Left colon (tissue), 2 donors: ENCODE data around the gene PCDHGA12. TPM values are rescaled to one million over a fixed set of nuclear protein-coding genes. Genes with fewer than 3 reads are reported as not detected.
"Not testable (repeated sequence)": the region's sequence is repeated elsewhere in the genome, so short reads cannot be mapped to it uniquely, and the experiment has no call there.

Experiments
- ATAC-seq: fragments of 200-7000 bp; cut with Tn5 transposase; one replicate; pipeline ENCODE4 v1.9.1; 2020; ENCODE audit warnings: mild to moderate bottlenecking, moderate library complexity
- DNase-seq, 2 donors: peaks; one replicate each; pipeline ENCODE4 v3.0.0-alpha.2; 2020
- intact Hi-C, 2 donors: fragments of 100-400 bp; cut with DNase I in 1 of 2; cut with micrococcal nuclease in 1 of 2; formaldehyde crosslinking; loops; one replicate each; pipeline versions ENCODE4 v1.11.2 to v1.14.0; 2022; cut with DNase I, micrococcal nuclease
- total RNA-seq, 2 donors: library from RNA; stranded (reverse); fragmentation: NEBNext Ultra II Directional; extraction: Animal tissue kit (Norgen Biotek cat#: 25700); gene quantifications; one replicate each; pipeline ENCODE4 v1.2.1, GENCODE V29; 2021
- donor health status: DM: no; HTN: no; CAD: no.
- donor health status: DM: yes; HTN: yes; CAD: no.

Gene PCDHGA12
- total RNA-seq, 2 donors from 2014 or later: 1.8 to 2.0 TPM

GRCh38 chr5:141402553-141403243 is 27.6 kb upstream of the PCDHGA12 start, which contains the start of gene PCDHGA9:
Gene PCDHGA9 (plus strand): TSS chr5:141402778. CDS start chr5:141402953, 175 bp downstream.
- DNase-seq: no peak
- intact Hi-C loops: no loop called here
- peak; percentile 51 for ATAC-seq

GRCh38 chr5:141403387-141403786 is 26.9 kb upstream of the PCDHGA12 start:
- intact Hi-C loops: no loop called here
- DNase-seq: no peak
- no peak for ATAC-seq

GRCh38 chr5:141407790-141408505 is 22.4 kb upstream of the PCDHGA12 start, which contains the start of gene PCDHGB6:
Gene PCDHGB6 (plus strand): TSS chr5:141408021. CDS start chr5:141408203, 182 bp downstream.
- ATAC-seq (peak; percentile 75), DNase-seq (peak in 1 of 2 donors; percentile 31)
- intact Hi-C loops: not testable (repeated sequence)

GRCh38 chr5:141409598-141410306 is 20.6 kb upstream of the PCDHGA12 start:
- no peak for ATAC-seq
- intact Hi-C loops: loop anchor here in 1 of 2 donors (10.0 kb wide), 1 partner anchor 155 kb away; no protein-coding TSS in a partner anchor
- no peak for DNase-seq

GRCh38 chr5:141411575-141411974 is 18.7 kb upstream of the PCDHGA12 start:
- no peak for DNase-seq
- ATAC-seq: no peak
- intact Hi-C loops: loop anchor here in 1 of 2 donors (10.0 kb wide), 1 partner anchor 153 kb away; no protein-coding TSS in a partner anchor

GRCh38 chr5:141412854-141413539 is 17.3 kb upstream of the PCDHGA12 start, which contains the start of gene PCDHGA10:
Gene PCDHGA10 (plus strand): TSS chr5:141412987. CDS start chr5:141413176, 189 bp downstream.
- intact Hi-C loops: loop anchor here in 1 of 2 donors (10.0 kb wide), 1 partner anchor 152 kb away; no protein-coding TSS in a partner anchor
- DNase-seq (peak in 1 of 2 donors; percentile 66), ATAC-seq (peak; percentile 84)

- ATAC-seq: peak; percentile 53
- no peak for DNase-seq
- intact Hi-C loops: loop anchor here in 1 of 2 donors (10.0 kb wide), 1 partner anchor 151 kb away; no protein-coding TSS in a partner anchor
These were observed 16.7 kb upstream of the PCDHGA12 start for GRCh38 chr5:141413540-141414069.

GRCh38 chr5:141414548-141415274 is 15.6 kb upstream of the PCDHGA12 start:
- not testable (repeated sequence) for DNase-seq, ATAC-seq
- intact Hi-C loops: loop anchor here in 1 of 2 donors (10.0 kb wide), 1 partner anchor 150 kb away; no protein-coding TSS in a partner anchor

- intact Hi-C loops: loop anchor here in 1 of 2 donors (10.0 kb wide), 1 partner anchor 150 kb away; no protein-coding TSS in a partner anchor
- not testable (repeated sequence) for ATAC-seq, DNase-seq
These were observed 15.1 kb upstream of the PCDHGA12 start for GRCh38 chr5:141415275-141415618.

- DNase-seq: peak in 1 of 2 donors; percentile 60
- ATAC-seq: peak; percentile 70
- intact Hi-C loops: loop anchor here in 1 of 2 donors (10.0 kb wide), 1 partner anchor 147 kb away; no protein-coding TSS in a partner anchor
These were observed 12.7 kb upstream of the PCDHGA12 start, which contains the start of gene PCDHGB7 for GRCh38 chr5:141417494-141418172. Gene PCDHGB7 (plus strand): TSS chr5:141417677. CDS start chr5:141417860, 183 bp downstream.

- intact Hi-C loops: loop anchor here in 1 of 2 donors (10.0 kb wide), 1 partner anchor 146 kb away; no protein-coding TSS in a partner anchor
- DNase-seq: no peak
- ATAC-seq: no peak
These were observed 11.0 kb upstream of the PCDHGA12 start for GRCh38 chr5:141419074-141419880.

- DNase-seq (no peak), ATAC-seq (no peak)
- intact Hi-C loops: no loop called here
These were observed 9.3 kb upstream of the PCDHGA12 start, which contains the start of gene PCDHGA11 for GRCh38 chr5:141420855-141421488. Gene PCDHGA11 (plus strand): TSS chr5:141421051. CDS start chr5:141421228, 177 bp downstream.

GRCh38 chr5:141421489-141421855 is 8.8 kb upstream of the PCDHGA12 start:
- ATAC-seq: no peak
- DNase-seq: no peak
- intact Hi-C loops: no loop called here

- ATAC-seq (no peak), DNase-seq (no peak)
- intact Hi-C loops: no loop called here
These were observed 7.5 kb upstream of the PCDHGA12 start for GRCh38 chr5:141422742-141423291.
